ENCODE measurements around the gene TRAFD1.

GRCh38 chr12:112169161-112169872 is 44.0 kb downstream of the TRAFD1 start:
- TF ChIP-seq ZNF274 (IDR thresholded peaks at IDR 0.05; ENCODE audit: low read depth, low read length) (no peak), SUZ12 (IDR thresholded peaks at IDR 0.05; ENCODE audit: extremely low read depth, insufficient read depth, insufficient read length) (no peak), YY1 (IDR thresholded peaks at IDR 0.05; ENCODE audit: insufficient read depth, insufficient read length) (no peak)

Measured in NT2/D1 (cell line).